HepG2 (cell line): ENCODE data around the gene ARHGEF40. TPM values are rescaled to one million over a fixed set of nuclear protein-coding genes. Genes with fewer than 3 reads are reported as not detected.
A peak's percentile ranks its signal among the peaks of the same experiment; 100 is the strongest.

Experiments
- ATAC-seq: fragments of 200-7000 bp; cut with Tn5 transposase; 3 replicates; pipeline ENCODE4 v1.9.1; 2020; ENCODE audit warnings: mild to moderate bottlenecking, moderate library complexity
- BruUV-seq: library from RNA; stranded (reverse); fragments of 400-500 nt; replicated peaks from 2 replicates; lab custom pipeline; 2021; lab: Mats Ljungman, UMichigan
- CTCF ChIA-PET: fragments of 300-600 bp; formaldehyde crosslinking; extraction: SDS; loops from one replicate; lab custom pipeline; 2021; ENCODE audit warnings: low total read pairs, inconsistent platforms, low intra/inter-chr PET ratio; lab: Yijun Ruan, JAX
- POLR2A ChIA-PET: fragments of 350-600 bp; sonication (Branson Sonifier 250); formaldehyde crosslinking; loops from one replicate; lab custom pipeline; 2020; ENCODE audit warnings: antibody characterized with exemption, inconsistent platforms; lab: Yijun Ruan, JAX
- DNase-seq: peaks from one replicate; pipeline ENCODE4 v3.0.0-alpha.2; 2015; ENCODE audit warnings: low spot score
- FAIRE-seq: peaks from 3 replicates; lab custom pipeline; 2011; peaks lifted over from hg19 to GRCh38; lab: Jason Lieb, UNC
- H2AFZ ChIP-seq: one replicate; pipeline ENCODE4 v1.6.1; 2011; ENCODE audit warnings: low read length, inconsistent platforms
- H3K27ac ChIP-seq: fragments of 300-600 bp; 3 replicates; pipeline ENCODE4 v1.8.0; 2011; ENCODE audit warnings: mixed run types, mild to moderate bottlenecking, mixed read lengths, low read length, inconsistent platforms; ENCODE audit not compliant: insufficient read depth; ENCODE audit errors: extremely low read length
- H3K27me3 ChIP-seq, 2 experiments: fragments of 200-600 bp in 1 of 2; 2 replicates in 1 of 2; 3 replicates in 1 of 2; pipeline versions ENCODE4 v1.6.0 to v1.8.0; 2011; ENCODE audit warnings: low read length in 2 of 2, mild to moderate bottlenecking in 2 of 2, moderate library complexity in 2 of 2, inconsistent platforms in 1 of 2; ENCODE audit not compliant: insufficient read depth in 2 of 2, control insufficient read depth in 1 of 2
- H3K36me3 ChIP-seq, 2 experiments: fragments of 200-600 bp in 1 of 2; replicated peaks in 1 of 2; 2 replicates in 1 of 2; 3 replicates in 1 of 2; pipeline versions ENCODE4 v1.5.1 to v1.8.0; 2011; ENCODE audit warnings: low read length in 2 of 2, inconsistent platforms in 1 of 2; ENCODE audit not compliant: insufficient read depth in 2 of 2, control insufficient read depth in 1 of 2
- H3K4me1 ChIP-seq: 2 replicates; pipeline ENCODE4 v1.5.1; 2012; ENCODE audit warnings: low read length, inconsistent platforms; ENCODE audit not compliant: insufficient read depth
- H3K4me2 ChIP-seq: 2 replicates; pipeline ENCODE4 v1.6.0; 2011; ENCODE audit warnings: low read depth, low read length, inconsistent platforms
- H3K4me3 ChIP-seq, 3 experiments: fragments of 200-600 bp in 1 of 3; sonication (generic), shearing (Covaris generic) in 1 of 3; replicated peaks in 1 of 3; 2 replicates each; pipeline ENCODE4 v1.5.1; 2011 to 2016; ENCODE audit warnings: low read length in 3 of 3, inconsistent platforms in 2 of 3, low read depth in 2 of 3, mild to moderate bottlenecking in 2 of 3, control low read depth in 1 of 3, mixed read lengths in 1 of 3; ENCODE audit not compliant: insufficient read depth in 1 of 3
- H3K79me2 ChIP-seq: one replicate; pipeline ENCODE4 v1.6.1; 2011; ENCODE audit warnings: low read length, inconsistent platforms; ENCODE audit not compliant: insufficient read depth
- H3K9ac ChIP-seq: 2 replicates; pipeline ENCODE4 v1.6.0; 2011; ENCODE audit warnings: mild to moderate bottlenecking, low read depth, low read length, inconsistent platforms; ENCODE audit not compliant: insufficient read depth
- H3K9me3 ChIP-seq: 2 replicates; pipeline ENCODE4 v1.5.1; 2012; ENCODE audit warnings: mild to moderate bottlenecking, low read length
- H4K20me1 ChIP-seq: 2 replicates; pipeline ENCODE4 v1.6.0; 2011; ENCODE audit warnings: inconsistent platforms, mild to moderate bottlenecking, low read length, moderate library complexity; ENCODE audit not compliant: insufficient read depth
- CREB1 ChIP-seq, 2 experiments: fragments of 450-650 bp in 1 of 2; IDR thresholded peaks; 2 replicates each; pipeline ENCODE4 v1.6.1; 2016 to 2017; ENCODE audit warnings: control low read depth in 1 of 2, mild to moderate bottlenecking in 1 of 2, missing compliant biosample characterization in 1 of 2, missing genetic modification characterization in 1 of 2
- ELF3 ChIP-seq: IDR thresholded peaks from 2 replicates; pipeline ENCODE4 v1.6.1; 2016; ENCODE audit warnings: missing genetic modification reagents, missing compliant biosample characterization
- GFI1 ChIP-seq: sonication (generic); formaldehyde crosslinking; IDR thresholded peaks from 2 replicates; pipeline ENCODE4 v1.5.0; 2020; ENCODE audit warnings: missing genetic modification reagents, mild to moderate bottlenecking, borderline replicate concordance
- HNRNPUL1 ChIP-seq: fragments of 200-400 bp; formaldehyde crosslinking; IDR thresholded peaks from 2 replicates; pipeline ENCODE4 v1.6.1; 2017; ENCODE audit warnings: low read depth, mild to moderate bottlenecking, low read length, moderate library complexity
- NR2F2 ChIP-seq: IDR thresholded peaks from 2 replicates; pipeline ENCODE4 v1.6.1; 2012; ENCODE audit warnings: low read depth, inconsistent platforms, borderline replicate concordance
- SMAD1 ChIP-seq: sonication (generic); formaldehyde crosslinking; IDR thresholded peaks from 2 replicates; pipeline ENCODE4 v1.4.0; 2020; ENCODE audit warnings: missing genetic modification reagents, low read depth, mild to moderate bottlenecking, borderline replicate concordance
- THAP7 ChIP-seq: sonication (generic); formaldehyde crosslinking; IDR thresholded peaks from 2 replicates; pipeline ENCODE4 v1.8.1; 2023; ENCODE audit warnings: mild to moderate bottlenecking, missing genetic modification reagents
- ZNF24 ChIP-seq: fragments of 450-650 bp; IDR thresholded peaks from 2 replicates; pipeline ENCODE4 v1.6.1; 2017; ENCODE audit warnings: antibody characterized with exemption, mild to moderate bottlenecking
- ZNF607 ChIP-seq: sonication (generic); formaldehyde crosslinking; IDR thresholded peaks from 2 replicates; pipeline ENCODE4 v1.5.1; 2020; ENCODE audit warnings: missing genetic modification reagents, mild to moderate bottlenecking, borderline replicate concordance
- ZNF724P ChIP-seq: sonication (generic); formaldehyde crosslinking; IDR thresholded peaks from 2 replicates; pipeline ENCODE4 v1.8.0; 2022; ENCODE audit warnings: missing genetic modification reagents, borderline replicate concordance
- ZNF747 ChIP-seq: sonication (generic); formaldehyde crosslinking; IDR thresholded peaks from 2 replicates; pipeline ENCODE4 v1.8.1; 2023; ENCODE audit warnings: missing genetic modification reagents, mild to moderate bottlenecking, borderline replicate concordance
- ZNF749 ChIP-seq: sonication (generic); formaldehyde crosslinking; IDR thresholded peaks from 2 replicates; pipeline ENCODE4 v1.8.0; 2022; ENCODE audit warnings: mild to moderate bottlenecking, missing genetic modification reagents, moderate library complexity, borderline replicate concordance
- ZNF75D ChIP-seq: sonication (generic); formaldehyde crosslinking; IDR thresholded peaks from 2 replicates; pipeline ENCODE4 v1.8.1; 2023; ENCODE audit warnings: missing genetic modification reagents, mild to moderate bottlenecking, borderline replicate concordance
- ZNF772 ChIP-seq: sonication (generic); formaldehyde crosslinking; IDR thresholded peaks from 2 replicates; pipeline ENCODE4 v1.5.0; 2020; ENCODE audit warnings: mild to moderate bottlenecking, missing genetic modification reagents
- WGBS: methylation state at CpG from one replicate; pipeline ENCODE4 v1.1.6; 2017; ENCODE audit warnings: low lambda C conversion rate; 5-methylcytosine and 5-hydroxymethylcytosine counted together
- in situ Hi-C: cut with HindIII; loops from 2 replicates; pipeline ENCODE4 v1.10.0; 2017; ENCODE audit warnings: low pct_unique_long_range_greater_than_20kb; ENCODE audit not compliant: extremely low pct_ligation_motif_present
- intact Hi-C: fragments of 100-400 bp; cut with micrococcal nuclease; formaldehyde crosslinking; loops from one replicate; pipeline ENCODE4 v1.10.0; 2022; ENCODE audit not compliant: unreplicated experiment
- polyA plus RNA-seq, 8 experiments: library from polyadenylated mRNA; depleted of rRNA in 3 of 8; stranded (reverse) in 7 of 8; unstranded in 1 of 8; fragments of >200 nt; fragmentation: Illumina TruSeq in 4 of 8; extraction: Trizol in 4 of 8; gene quantifications; 2 replicates each; pipeline versions ENCODE4 v1.2.1 to v1.2.3, GENCODE V29; 2011 to 2016; ENCODE audit warnings: low read depth in 4 of 8, missing spikeins in 1 of 8, mixed read lengths in 1 of 8; ENCODE audit not compliant: insufficient read depth in 1 of 8
- total RNA-seq, 5 experiments: library from RNA; depleted of rRNA; stranded (reverse); fragments of >200 nt; fragmentation: Illumina TruSeq; extraction: Trizol; gene quantifications; 2 replicates each; pipeline ENCODE4 v1.2.3, GENCODE V29; 2016; ENCODE audit warnings: low read depth in 1 of 5
- TF ChIP-seq, protein P1 (sequence below): sonication (generic); formaldehyde crosslinking; IDR thresholded peaks from 2 replicates; pipeline ENCODE4 v1.5.0; 2020; ENCODE audit warnings: missing genetic modification reagents
- TF ChIP-seq, protein P2 (sequence below): sonication (generic); formaldehyde crosslinking; IDR thresholded peaks from 2 replicates; pipeline ENCODE4 v1.4.0; 2020; ENCODE audit warnings: missing genetic modification reagents, mild to moderate bottlenecking, borderline replicate concordance

The ARHGEF40 gene
- total and polyA plus RNA-seq, 2 of the 13 experiments (the other 11 are each of a cell fraction or from before 2014, with no cell fraction given) = 28.1 to 78.1 TPM

DNA sequence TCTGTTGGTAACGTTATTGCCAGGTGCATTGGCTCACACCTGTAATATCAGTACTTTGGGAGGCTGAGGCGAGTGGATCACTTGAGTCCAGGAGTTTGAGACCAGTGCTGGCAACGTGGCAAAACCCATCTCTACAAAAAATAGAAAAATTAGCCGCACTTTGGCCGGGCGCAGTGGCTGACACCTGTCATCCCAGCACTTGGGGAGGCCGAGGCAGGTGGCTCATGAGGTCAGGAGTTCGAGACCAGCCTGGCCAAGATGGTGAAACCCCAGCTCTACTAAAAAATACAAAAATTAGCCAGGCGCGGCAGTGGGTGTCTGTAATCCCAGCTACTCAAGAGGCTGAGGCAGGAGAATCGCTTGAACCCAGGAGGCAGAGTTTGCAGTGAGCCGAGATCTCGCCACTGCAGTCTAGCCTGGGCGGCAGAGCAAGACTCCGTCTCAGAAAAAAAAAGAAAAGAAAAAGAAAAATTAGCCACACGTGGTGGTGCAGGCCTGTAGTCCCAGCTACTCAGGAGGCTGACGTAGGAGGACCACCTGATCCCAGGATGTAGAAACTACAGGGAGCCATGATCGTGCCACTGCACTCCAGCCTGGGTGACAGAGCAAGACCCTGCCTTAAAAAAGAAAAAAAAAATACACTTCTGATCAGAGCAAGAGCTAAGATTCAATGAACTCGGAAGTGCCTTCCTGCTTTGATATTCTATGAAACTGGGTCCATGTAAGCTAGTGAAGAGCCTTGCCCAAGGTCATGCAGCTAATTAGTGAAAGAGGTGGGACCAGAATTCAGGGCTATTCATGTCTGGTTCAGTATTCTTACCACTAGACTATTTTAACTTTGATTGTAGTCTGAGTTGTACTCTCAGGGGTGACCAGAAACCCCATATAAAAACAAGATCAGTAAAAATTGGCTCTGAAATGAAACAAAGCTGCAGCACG, 16.7 kb upstream of the ARHGEF40 start:
- in situ Hi-C loops (no loop called here), intact Hi-C loops (loop anchor here (1.0 to 2.0 kb wide), 4 partner anchors 9 to 28 kb away; partner anchors contain the start of gene NDRG2)
- Histone ChIP-seq H3K79me2 (no peaks in the 10 kb centered on the region), H2AFZ (no peak overlapping the region), H3K27me3 (no peaks in the 10 kb centered on the region), H3K9me3 (no peaks in the 10 kb centered on the region), H3K4me3 (peak overlapping the region in 2 of 3 experiments; percentile 9 to 40; a peak in 1 of 6 replicates), H3K4me1 (peaks cover 98% of the 10 kb centered on the region), H3K27ac (peak overlapping the region; percentile 92), H4K20me1 (no peaks in the 10 kb centered on the region), H3K36me3 (no peaks in the 10 kb centered on the region), H3K4me2 (peak overlapping the region; percentile 71), H3K9ac (peak overlapping the region; percentile 72)
- FAIRE-seq (no peak), DNase-seq (peak; percentile 50), ATAC-seq (peak; percentile 3)
- POLR2A ChIA-PET = interaction anchor here (0.8 to 2.1 kb wide), 17 partner anchors 9 to 371 kb away, joined by 3 to 46 read pairs (median 9); partner anchors contain the start of genes ARHGEF40, NDRG2 and RNASE4
- TSS peak; percentile 75 for BruUV-seq
- WGBS = 75% methylated on average over 20 of the region's 20 CpGs
- CTCF ChIA-PET = interaction anchor here (1.3 to 3.2 kb wide), 3 partner anchors 13 to 39 kb away, joined by 3 to 12 read pairs (median 6); no protein-coding TSS in a partner anchor
- TF ChIP-seq ZNF724P (CRISPR knock-in tag) (no peak), ZNF747 (CRISPR knock-in tag) (0 out of 2 replicates have a peak, but pooled peaks have one; percentile 0), ZNF772 (peak; percentile 7; the same call in 1 of the 2 replicates), SMAD1 (0 out of 2 replicates have a peak, but pooled peaks have one; percentile 51), ZNF607 (CRISPR knock-in tag) (peak; percentile 45; the same call in 1 of the 2 replicates), ZNF749 (no peak; the same call in 1 of the 2 replicates), THAP7 (CRISPR knock-in tag) (no peak), GFI1 (CRISPR knock-in tag) (no peak), ZNF24 (no peak), ELF3 (peak; percentile 35; the same call in 1 of the 2 replicates), CREB1 (IDR thresholded peaks at IDR 0.05) (no peak), CREB1 (CRISPR knock-in tag; IDR thresholded peaks at IDR 0.05) (no peak), NR2F2 (no peak), ZNF75D (no peak), HNRNPUL1 (no peak)
- TF ChIP-seq, protein P1, sequence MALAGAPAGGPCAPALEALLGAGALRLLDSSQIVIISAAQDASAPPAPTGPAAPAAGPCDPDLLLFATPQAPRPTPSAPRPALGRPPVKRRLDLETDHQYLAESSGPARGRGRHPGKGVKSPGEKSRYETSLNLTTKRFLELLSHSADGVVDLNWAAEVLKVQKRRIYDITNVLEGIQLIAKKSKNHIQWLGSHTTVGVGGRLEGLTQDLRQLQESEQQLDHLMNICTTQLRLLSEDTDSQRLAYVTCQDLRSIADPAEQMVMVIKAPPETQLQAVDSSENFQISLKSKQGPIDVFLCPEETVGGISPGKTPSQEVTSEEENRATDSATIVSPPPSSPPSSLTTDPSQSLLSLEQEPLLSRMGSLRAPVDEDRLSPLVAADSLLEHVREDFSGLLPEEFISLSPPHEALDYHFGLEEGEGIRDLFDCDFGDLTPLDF (CRISPR knock-in tag) = no peak
- TF ChIP-seq, protein P2, sequence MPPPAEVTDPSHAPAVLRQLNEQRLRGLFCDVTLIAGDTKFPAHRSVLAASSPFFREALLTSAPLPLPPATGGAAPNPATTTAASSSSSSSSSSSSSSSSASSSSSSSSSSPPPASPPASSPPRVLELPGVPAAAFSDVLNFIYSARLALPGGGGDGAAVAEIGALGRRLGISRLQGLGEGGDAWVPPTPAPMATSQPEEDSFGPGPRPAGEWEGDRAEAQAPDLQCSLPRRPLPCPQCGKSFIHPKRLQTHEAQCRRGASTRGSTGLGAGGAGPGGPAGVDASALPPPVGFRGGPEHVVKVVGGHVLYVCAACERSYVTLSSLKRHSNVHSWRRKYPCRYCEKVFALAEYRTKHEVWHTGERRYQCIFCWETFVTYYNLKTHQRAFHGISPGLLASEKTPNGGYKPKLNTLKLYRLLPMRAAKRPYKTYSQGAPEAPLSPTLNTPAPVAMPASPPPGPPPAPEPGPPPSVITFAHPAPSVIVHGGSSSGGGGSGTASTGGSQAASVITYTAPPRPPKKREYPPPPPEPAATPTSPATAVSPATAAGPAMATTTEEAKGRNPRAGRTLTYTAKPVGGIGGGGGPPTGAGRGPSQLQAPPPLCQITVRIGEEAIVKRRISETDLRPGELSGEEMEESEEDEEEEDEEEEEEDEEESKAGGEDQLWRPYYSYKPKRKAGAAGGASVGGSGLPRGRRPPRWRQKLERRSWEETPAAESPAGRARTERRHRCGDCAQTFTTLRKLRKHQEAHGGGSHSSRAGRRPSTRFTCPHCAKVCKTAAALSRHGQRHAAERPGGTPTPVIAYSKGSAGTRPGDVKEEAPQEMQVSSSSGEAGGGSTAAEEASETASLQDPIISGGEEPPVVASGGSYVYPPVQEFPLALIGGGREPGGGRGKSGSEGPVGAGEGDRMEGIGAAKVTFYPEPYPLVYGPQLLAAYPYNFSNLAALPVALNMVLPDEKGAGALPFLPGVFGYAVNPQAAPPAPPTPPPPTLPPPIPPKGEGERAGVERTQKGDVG (CRISPR knock-in tag) = 0 out of 2 replicates have a peak, but pooled peaks have one; percentile 37
